ENCODE data around the gene COMMD1.

COMMD1 gene

GRCh38 chr2:62177392-62178049 is 272.0 kb downstream of the COMMD1 start:
- DNase-seq (ENCODE audit: low read depth, low spot score) = no peak

GRCh38 chr2:62178741-62179271 is 273.3 kb downstream of the COMMD1 start:
- peak; percentile 86 for DNase-seq (ENCODE audit: low read depth, low spot score)

- no peak for DNase-seq (ENCODE audit: low read depth, low spot score)
Observed at GRCh38 chr2:62180975-62181374, 275.5 kb downstream of the COMMD1 start.

GRCh38 chr2:62181843-62182242 is 276.4 kb downstream of the COMMD1 start:
- no peak for DNase-seq (ENCODE audit: low read depth, low spot score)

GRCh38 chr2:62184512-62185230 is 279.2 kb downstream of the COMMD1 start:
- DNase-seq (ENCODE audit: low read depth, low spot score) = no peak

Measured in astrocyte of the hippocampus (primary cell).